K562 (cell line): ENCODE measurements around the gene RABGAP1. TPM values are rescaled to one million over a fixed set of nuclear protein-coding genes. Genes with fewer than 3 reads are reported as not detected.

Source experiments
- ATAC-seq: fragments of 200-7000 bp; cut with Tn5 transposase; 3 replicates; pipeline ENCODE4 v1.9.1; 2020; ENCODE audit warnings: moderate library complexity
- BruUV-seq: library from RNA; stranded (reverse); fragments of 400-500 nt; replicated peaks from 2 replicates; lab custom pipeline; 2021; lab: Mats Ljungman, UMichigan
- CTCF ChIA-PET: fragments of 300-600 bp; formaldehyde crosslinking; extraction: SDS; loops from one replicate; lab custom pipeline; 2021; ENCODE audit warnings: low intra/inter-chr PET ratio; lab: Yijun Ruan, JAX
- POLR2A ChIA-PET: fragments of 300-600, 350-650 bp; sonication (Branson Sonifier 250); formaldehyde crosslinking; extraction: SDS; loops from one replicate; lab custom pipeline; 2021; ENCODE audit warnings: antibody characterized with exemption, inconsistent platforms; lab: Yijun Ruan, JAX
- DNase-seq, 4 experiments: peaks; one replicate each; pipeline versions ENCODE4 v3.0.0 to v3.0.0-alpha.2; 2011 to 2018; ENCODE audit warnings: low spot score in 3 of 4, mixed read lengths in 3 of 4; ENCODE audit errors: extremely low read depth in 1 of 4
- FAIRE-seq: peaks from 2 replicates; lab custom pipeline; 2011; peaks lifted over from hg19 to GRCh38; lab: Jason Lieb, UNC
- H2AFZ ChIP-seq: 2 replicates; pipeline ENCODE4 v1.6.0; 2011; ENCODE audit warnings: low read depth, low read length, control low read depth, inconsistent platforms
- H3K27ac ChIP-seq: fragments of 200-600 bp; 3 replicates; pipeline ENCODE4 v1.8.0; 2011; ENCODE audit warnings: low read depth, mild to moderate bottlenecking, control low read depth, inconsistent platforms, low read length, moderate library complexity, mixed read lengths; ENCODE audit errors: extremely low read depth
- H3K27me3 ChIP-seq, 2 experiments: fragments of 300-600 bp in 1 of 2; 2 replicates in 1 of 2; 3 replicates in 1 of 2; pipeline versions ENCODE4 v1.6.0 to v1.8.0; 2011; ENCODE audit warnings: inconsistent platforms in 2 of 2, low read length in 2 of 2, mild to moderate bottlenecking in 1 of 2, mixed read lengths in 1 of 2, moderate library complexity in 1 of 2; ENCODE audit not compliant: control insufficient read depth in 2 of 2, insufficient read depth in 2 of 2
- H3K36me3 ChIP-seq: fragments of 300-600 bp; 3 replicates; pipeline ENCODE4 v1.8.0; 2011; ENCODE audit warnings: mild to moderate bottlenecking, low read length, inconsistent platforms; ENCODE audit not compliant: control insufficient read depth, insufficient read depth
- H3K4me1 ChIP-seq, 2 experiments: fragments of 200-600 bp in 1 of 2; replicated peaks in 1 of 2; 2 replicates in 1 of 2; 3 replicates in 1 of 2; pipeline versions ENCODE4 v1.5.1 to v1.8.0; 2011; ENCODE audit warnings: inconsistent platforms in 2 of 2, low read length in 2 of 2, mild to moderate bottlenecking in 1 of 2, mixed read lengths in 1 of 2, moderate library complexity in 1 of 2; ENCODE audit not compliant: control insufficient read depth in 2 of 2, insufficient read depth in 2 of 2
- H3K4me2 ChIP-seq: 2 replicates; pipeline ENCODE4 v1.6.1; 2011; ENCODE audit warnings: low read length, control low read depth, inconsistent platforms, mixed read lengths; ENCODE audit not compliant: insufficient read depth
- H3K4me3 ChIP-seq: fragments of 200-600 bp; sonication (generic), shearing (Covaris generic); 2 replicates; pipeline ENCODE4 v1.5.1; 2016; ENCODE audit warnings: control low read depth, inconsistent platforms
- H3K79me2 ChIP-seq: fragments of 200-600 bp; 3 replicates; pipeline ENCODE4 v1.8.0; 2011; ENCODE audit warnings: low read length, inconsistent platforms; ENCODE audit not compliant: control insufficient read depth, insufficient read depth
- H3K9ac ChIP-seq, 2 experiments: 2 replicates each; pipeline versions ENCODE4 v1.6.0 to v1.6.1; 2011; ENCODE audit warnings: low read depth in 2 of 2, low read length in 2 of 2, control low read depth in 1 of 2, inconsistent platforms in 1 of 2, mild to moderate bottlenecking in 1 of 2, mixed read lengths in 1 of 2; ENCODE audit not compliant: insufficient read depth in 1 of 2
- H3K9me1 ChIP-seq: one replicate; pipeline ENCODE4 v1.6.0; 2011; ENCODE audit warnings: inconsistent platforms, mild to moderate bottlenecking, low read length, moderate library complexity; ENCODE audit not compliant: control insufficient read depth, insufficient read depth
- H3K9me3 ChIP-seq: replicated peaks from 2 replicates; pipeline ENCODE4 v1.5.1; 2011; ENCODE audit warnings: low read depth, low read length, inconsistent platforms; ENCODE audit not compliant: control insufficient read depth, insufficient read depth
- H4K20me1 ChIP-seq: replicated peaks from 2 replicates; pipeline ENCODE4 v1.6.1; 2011; ENCODE audit warnings: low read length, inconsistent platforms, mixed read lengths; ENCODE audit not compliant: control insufficient read depth, insufficient read depth
- BCL6 ChIP-seq: fragments of 250-450 bp; sonication (Bioruptor Pico); IDR thresholded peaks from 2 replicates; pipeline ENCODE4 v1.4.0; 2020
- CBX2 ChIP-seq: fragments of 200-600 bp; sonication (generic); IDR thresholded peaks from one replicate; pipeline ENCODE4 v1.6.1; 2012; ENCODE audit warnings: mild to moderate bottlenecking, low read length, inconsistent platforms; ENCODE audit not compliant: insufficient read depth, poor library complexity, severe bottlenecking
- KLF6 ChIP-seq: fragments of 250-450 bp; sonication (Bioruptor Pico); IDR thresholded peaks from 2 replicates; pipeline ENCODE4 v1.4.0; 2020; ENCODE audit warnings: mild to moderate bottlenecking, moderate library complexity, borderline replicate concordance
- ZNF551 ChIP-seq: fragments of 250-450 bp; sonication (Bioruptor Pico); IDR thresholded peaks from 2 replicates; pipeline ENCODE4 v1.5.0; 2021; ENCODE audit warnings: mild to moderate bottlenecking, moderate library complexity
- ZNF79 ChIP-seq: fragments of 250-450 bp; sonication (Bioruptor Pico); IDR thresholded peaks from 2 replicates; pipeline ENCODE4 v1.4.0; 2020; ENCODE audit warnings: low read depth, mild to moderate bottlenecking, moderate library complexity
- WGBS: fragments of 100-300 bp; shearing (Covaris generic); methylation state at CpG from one replicate; pipeline ENCODE4 v1.1.6; 2016; ENCODE audit warnings: low coverage, mixed read lengths; ENCODE audit not compliant: insufficient coverage; ENCODE audit errors: missing lambda C conversion rate; 5-methylcytosine and 5-hydroxymethylcytosine counted together
- in situ Hi-C: fragments of 300-500 bp; cut with MboI; formaldehyde crosslinking; loops from 4 replicates; pipeline ENCODE4 v1.15.0; 2018; ENCODE audit warnings: inconsistent platforms, mixed read lengths
- intact Hi-C: fragments of 100-400 bp; cut with micrococcal nuclease; formaldehyde crosslinking; loops from 2 replicates; pipeline ENCODE4 v1.14.2; 2022
- polyA plus RNA-seq, 8 experiments: library from polyadenylated mRNA; depleted of rRNA in 4 of 8; stranded (reverse) in 5 of 8; unstranded in 3 of 8; fragments of >200 nt; fragmentation: Nextera tagmentation in 2 of 8; fragmentation: Illumina TruSeq in 1 of 8; extraction: Ambion mirVana in 2 of 8; extraction: Trizol in 1 of 8; gene quantifications; 2 replicates each; pipeline versions ENCODE4 v1.2.1 to v1.2.3, GENCODE V29; 2011 to 2014; ENCODE audit warnings: inconsistent platforms in 1 of 8, missing spikeins in 1 of 8
- total RNA-seq, 7 experiments: library from RNA; depleted of rRNA in 6 of 7; stranded (reverse); fragments of >200 nt in 6 of 7; fragmentation: Illumina TruSeq in 2 of 7; extraction: Trizol in 2 of 7; gene quantifications; 2 replicates each; pipeline versions ENCODE4 v1.2.1 to v1.2.3, GENCODE V29; 2011 to 2021; ENCODE audit warnings: low replicate concordance in 1 of 7
- TF ChIP-seq, protein P1 (sequence below), 2 experiments: fragments of 450-650 bp; IDR thresholded peaks; 2 replicates each; pipeline ENCODE4 v1.6.1; 2016; ENCODE audit warnings: mild to moderate bottlenecking in 2 of 2, borderline replicate concordance in 1 of 2, low read depth in 1 of 2, moderate library complexity in 1 of 2
- TF ChIP-seq, protein P2 (sequence below): fragments of 450-650 bp; formaldehyde crosslinking; IDR thresholded peaks from 2 replicates; pipeline ENCODE4 v1.4.0; 2020; ENCODE audit warnings: mild to moderate bottlenecking, mixed read lengths

The RABGAP1 gene
- total and polyA plus RNA-seq, 9 of the 15 experiments (the other 6 are each of a cell fraction or from before 2014, with no cell fraction given): 1.5 to 22.7 (median 13.1) TPM

DNA sequence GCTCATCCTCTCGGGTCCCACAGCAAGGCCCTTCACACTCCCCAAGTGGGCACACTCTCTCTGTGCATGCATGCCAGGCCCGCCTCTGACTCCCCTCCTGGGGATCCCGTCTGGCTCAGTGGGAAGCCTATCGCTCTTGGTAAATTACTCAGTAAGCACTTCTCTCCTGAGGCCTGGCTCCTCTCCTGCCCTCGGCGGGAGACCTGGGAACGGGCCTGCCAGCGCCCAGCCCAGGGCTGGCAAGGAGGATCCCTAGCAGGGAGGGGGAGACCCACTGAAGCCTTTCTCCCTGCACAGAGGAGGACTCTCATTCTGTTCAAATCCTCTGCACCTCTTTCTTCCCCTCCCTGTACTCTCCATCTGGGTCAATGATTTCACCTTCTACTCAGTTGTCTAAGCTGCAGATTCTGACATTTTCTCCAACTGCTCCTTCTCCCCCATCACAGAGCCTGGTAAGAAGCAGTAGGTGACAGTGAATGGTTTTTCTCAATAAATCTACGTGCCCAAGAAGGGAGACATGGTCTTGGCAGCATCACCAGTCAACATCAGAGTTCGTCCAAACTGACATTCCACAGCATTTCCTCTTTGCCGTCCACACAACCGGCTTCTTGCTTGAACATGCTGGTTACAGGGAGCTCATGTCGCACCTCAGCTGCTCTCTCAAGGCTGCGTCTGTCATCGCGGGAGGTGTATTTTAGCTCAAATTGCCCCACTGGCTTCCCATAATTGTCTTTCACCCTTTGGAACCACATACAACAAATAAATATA is 174.5 kb downstream of the RABGAP1 start:
- no peak for FAIRE-seq
- H3K4me1 ChIP-seq: peaks cover 0 to 6% of the 10 kb centered on the region in 2 experiments; a peak in 1 of 5 replicates
- BruUV-seq: no TSS peak
- 92% methylated on average over 12 of the region's 16 CpGs for WGBS
- no peak overlapping the region for H2AFZ ChIP-seq
- no peak overlapping the region for H3K9ac ChIP-seq
- H3K79me2 ChIP-seq: no peaks in the 10 kb centered on the region
- no peak overlapping the region for H3K4me2 ChIP-seq
- intact Hi-C loops (no loop called here), in situ Hi-C loops (no loop called here)
- TF ChIP-seq KLF6 (CRISPR knock-in tag) (no peak), ZNF79 (CRISPR knock-in tag) (no peak), CBX2 (no peak), BCL6 (CRISPR knock-in tag) (no peak), ZNF551 (CRISPR knock-in tag) (no peak)
- TF ChIP-seq, protein P1, sequence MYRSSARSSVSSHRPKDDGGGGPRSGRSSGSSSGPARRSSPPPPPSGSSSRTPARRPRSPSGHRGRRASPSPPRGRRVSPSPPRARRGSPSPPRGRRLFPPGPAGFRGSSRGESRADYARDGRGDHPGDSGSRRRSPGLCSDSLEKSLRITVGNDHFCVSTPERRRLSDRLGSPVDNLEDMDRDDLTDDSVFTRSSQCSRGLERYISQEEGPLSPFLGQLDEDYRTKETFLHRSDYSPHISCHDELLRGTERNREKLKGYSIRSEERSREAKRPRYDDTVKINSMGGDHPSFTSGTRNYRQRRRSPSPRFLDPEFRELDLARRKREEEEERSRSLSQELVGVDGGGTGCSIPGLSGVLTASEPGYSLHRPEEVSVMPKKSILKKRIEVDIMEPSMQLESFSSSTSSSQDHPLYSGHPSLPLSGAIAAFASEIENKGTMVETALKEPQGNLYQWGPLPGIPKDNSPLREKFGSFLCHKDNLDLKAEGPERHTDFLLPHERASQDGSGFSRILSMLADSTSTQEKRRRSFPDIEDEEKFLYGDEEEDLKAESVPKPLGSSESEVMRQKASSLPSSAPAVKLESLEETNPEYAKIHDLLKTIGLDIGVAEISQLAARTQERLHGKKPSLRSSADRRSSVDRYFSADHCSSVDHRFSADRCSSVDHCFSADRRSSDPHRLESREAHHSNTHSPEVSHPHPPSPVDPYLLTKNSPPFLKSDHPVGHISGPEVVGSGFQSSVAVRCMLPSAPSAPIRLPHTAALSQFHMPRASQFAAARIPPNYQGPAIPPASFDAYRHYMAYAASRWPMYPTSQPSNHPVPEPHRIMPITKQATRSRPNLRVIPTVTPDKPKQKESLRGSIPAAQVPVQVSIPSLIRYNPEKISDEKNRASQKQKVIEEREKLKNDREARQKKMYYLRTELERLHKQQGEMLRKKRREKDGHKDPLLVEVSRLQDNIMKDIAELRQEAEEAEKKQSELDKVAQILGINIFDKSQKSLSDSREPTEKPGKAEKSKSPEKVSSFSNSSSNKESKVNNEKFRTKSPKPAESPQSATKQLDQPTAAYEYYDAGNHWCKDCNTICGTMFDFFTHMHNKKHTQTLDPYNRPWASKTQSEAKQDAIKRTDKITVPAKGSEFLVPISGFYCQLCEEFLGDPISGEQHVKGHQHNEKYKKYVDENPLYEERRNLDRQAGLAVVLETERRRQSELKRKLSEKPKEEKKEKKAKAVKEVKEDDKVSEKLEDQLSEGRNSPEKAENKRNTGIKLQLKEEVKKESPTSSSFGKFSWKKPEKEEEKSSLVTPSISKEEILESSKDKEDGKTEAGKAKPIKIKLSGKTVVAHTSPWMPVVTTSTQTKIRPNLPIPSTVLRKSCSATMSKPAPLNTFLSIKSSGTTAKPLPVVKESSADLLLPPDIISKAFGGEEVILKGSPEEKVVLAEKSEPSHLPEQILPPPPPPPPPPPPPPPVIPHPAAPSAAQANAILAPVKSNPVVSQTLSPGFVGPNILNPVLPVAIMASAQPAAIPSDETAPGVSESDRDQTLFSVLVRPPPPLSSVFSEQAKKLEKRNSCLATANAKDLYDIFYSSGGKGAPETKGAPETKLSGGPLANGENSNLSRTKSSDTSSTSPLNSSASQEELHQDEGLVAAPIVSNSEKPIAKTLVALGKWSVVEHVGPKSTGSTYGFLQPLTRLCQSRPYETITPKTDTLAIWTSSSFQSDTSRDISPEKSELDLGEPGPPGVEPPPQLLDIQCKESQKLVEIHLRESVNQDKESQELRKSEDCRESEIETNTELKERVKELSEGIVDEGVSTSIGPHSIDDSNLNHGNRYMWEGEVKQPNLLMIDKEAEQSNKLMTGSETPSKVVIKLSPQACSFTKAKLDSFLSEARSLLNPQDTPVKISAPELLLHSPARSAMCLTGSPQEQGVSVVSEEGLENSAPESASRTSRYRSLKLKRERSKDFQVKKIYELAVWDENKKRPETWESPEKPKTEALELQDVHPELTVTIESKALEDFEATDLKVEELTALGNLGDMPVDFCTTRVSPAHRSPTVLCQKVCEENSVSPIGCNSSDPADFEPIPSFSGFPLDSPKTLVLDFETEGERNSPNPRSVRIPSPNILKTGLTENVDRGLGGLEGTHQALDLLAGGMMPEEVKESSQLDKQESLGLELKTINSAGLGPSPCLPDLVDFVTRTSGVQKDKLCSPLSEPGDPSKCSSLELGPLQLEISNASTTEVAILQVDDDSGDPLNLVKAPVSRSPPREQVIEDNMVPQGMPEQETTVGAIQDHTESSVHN (IDR thresholded peaks at IDR 0.05; ENCODE audit: borderline replicate concordance in 1 of 2, low read depth in 1 of 2): no peak
- TF ChIP-seq, protein P2, sequence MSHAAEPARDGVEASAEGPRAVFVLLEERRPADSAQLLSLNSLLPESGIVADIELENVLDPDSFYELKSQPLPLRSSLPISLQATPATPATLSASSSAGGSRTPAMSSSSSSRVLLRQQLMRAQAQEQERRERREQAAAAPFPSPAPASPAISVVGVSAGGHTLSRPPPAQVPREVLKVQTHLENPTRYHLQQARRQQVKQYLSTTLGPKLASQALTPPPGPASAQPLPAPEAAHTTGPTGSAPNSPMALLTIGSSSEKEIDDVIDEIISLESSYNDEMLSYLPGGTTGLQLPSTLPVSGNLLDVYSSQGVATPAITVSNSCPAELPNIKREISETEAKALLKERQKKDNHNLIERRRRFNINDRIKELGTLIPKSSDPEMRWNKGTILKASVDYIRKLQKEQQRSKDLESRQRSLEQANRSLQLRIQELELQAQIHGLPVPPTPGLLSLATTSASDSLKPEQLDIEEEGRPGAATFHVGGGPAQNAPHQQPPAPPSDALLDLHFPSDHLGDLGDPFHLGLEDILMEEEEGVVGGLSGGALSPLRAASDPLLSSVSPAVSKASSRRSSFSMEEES: no peak
- no peak overlapping the region for H3K27ac ChIP-seq
- ChIA-PET CTCF (no interaction called here), POLR2A (interaction anchor here (0.8 to 1.5 kb wide), 3 partner anchors 8 to 235 kb away, joined by 4 to 5 read pairs (median 4); no protein-coding TSS in a partner anchor)
- no peaks in the 10 kb centered on the region for H3K9me1 ChIP-seq
- no peak for DNase-seq
- no peaks in the 10 kb centered on the region for H3K27me3 ChIP-seq
- H4K20me1 ChIP-seq: 0 out of 2 replicates have a peak, but pooled peaks cover 2% of the 10 kb centered on the region
- H3K9me3 ChIP-seq: no peaks in the 10 kb centered on the region
- no peak overlapping the region for H3K4me3 ChIP-seq
- ATAC-seq: no peak
- H3K36me3 ChIP-seq: peaks cover 62% of the 10 kb centered on the region; the same call in 2 of the 3 replicates
